PC-9 (cell line): ENCODE data around the gene RREB1. TPM values are rescaled to one million over a fixed set of nuclear protein-coding genes. Genes with fewer than 3 reads are reported as not detected.

Experiments
- BruUV-seq: library from RNA; stranded (reverse); fragments of 400-500 nt; replicated peaks from 2 replicates; lab custom pipeline; 2021; lab: Mats Ljungman, UMichigan
- CTCF ChIA-PET: fragments of 300-600 bp; sonication (Branson Sonifier 250); formaldehyde crosslinking; loops from one replicate; lab custom pipeline; 2022; ENCODE audit warnings: antibody characterized with exemption; lab: Charles Lee
- POLR2A ChIA-PET: fragments of 300-600 bp; sonication (Branson Sonifier 250); formaldehyde crosslinking; loops from one replicate; lab custom pipeline; 2022; ENCODE audit warnings: antibody characterized with exemption; ENCODE audit not compliant: unreplicated experiment; lab: Charles Lee
- DNase-seq, 2 experiments: peaks; one replicate each; pipeline versions ENCODE4 v3.0.0 to v3.0.0-alpha.2; 2015 to 2022; ENCODE audit warnings: mixed read lengths in 1 of 2
- H2AFZ ChIP-seq: fragments of 200-600 bp; sonication (generic); 2 replicates; pipeline ENCODE4 v1.8.1; 2017; ENCODE audit warnings: antibody characterized with exemption
- H3F3A ChIP-seq: fragments of 200-600 bp; sonication (generic); 2 replicates; pipeline ENCODE4 v1.8.1; 2017; ENCODE audit warnings: antibody characterized with exemption, mild to moderate bottlenecking, low read depth; ENCODE audit not compliant: insufficient read depth
- H3K27ac ChIP-seq: fragments of 200-600 bp; sonication (generic); 2 replicates; pipeline ENCODE4 v1.6.1; 2016; ENCODE audit warnings: mixed run types
- H3K27me3 ChIP-seq: fragments of 200-600 bp; sonication (generic); 2 replicates; pipeline ENCODE4 v1.6.1; 2016; ENCODE audit warnings: low read depth, mixed run types; ENCODE audit not compliant: insufficient read depth
- H3K36me3 ChIP-seq: fragments of 200-600 bp; sonication (generic); 2 replicates; pipeline ENCODE4 v1.6.1; 2016; ENCODE audit warnings: low read depth, mixed run types
- H3K4me1 ChIP-seq: fragments of 200-600 bp; sonication (generic); replicated peaks from 2 replicates; pipeline ENCODE4 v1.6.1; 2016; ENCODE audit warnings: mixed run types; ENCODE audit not compliant: insufficient read depth
- H3K4me2 ChIP-seq: fragments of 200-600 bp; sonication (generic); 2 replicates; pipeline ENCODE4 v1.6.1; 2017; ENCODE audit warnings: mixed run types
- H3K4me3 ChIP-seq: fragments of 200-600 bp; sonication (generic); 2 replicates; pipeline ENCODE4 v1.6.1; 2016; ENCODE audit warnings: mixed run types
- H3K79me2 ChIP-seq: fragments of 200-600 bp; sonication (generic); 2 replicates; pipeline ENCODE4 v1.6.1; 2017; ENCODE audit warnings: low read depth, mixed run types
- H3K9me2 ChIP-seq: fragments of 200-600 bp; sonication (generic); 2 replicates; pipeline ENCODE4 v1.8.1; 2017; ENCODE audit warnings: mild to moderate bottlenecking; ENCODE audit not compliant: insufficient read depth
- H3K9me3 ChIP-seq: fragments of 200-600 bp; sonication (generic); 2 replicates; pipeline ENCODE4 v1.8.1; 2016; ENCODE audit warnings: low read depth; ENCODE audit not compliant: insufficient read depth
- H4K20me1 ChIP-seq: fragments of 200-600 bp; sonication (generic); 2 replicates; pipeline ENCODE4 v1.8.1; 2017; ENCODE audit not compliant: insufficient read depth
- EZH2 ChIP-seq: fragments of 200-600 bp; sonication (generic); IDR thresholded peaks from 2 replicates; pipeline ENCODE4 v1.8.0; 2017; ENCODE audit warnings: antibody characterized with exemption, low read depth
- intact Hi-C: fragments of 100-400 bp; cut with micrococcal nuclease; formaldehyde crosslinking; loops from one replicate; pipeline ENCODE4 v1.10.0; 2022; ENCODE audit not compliant: unreplicated experiment
- total RNA-seq: library from RNA; stranded (reverse); gene quantifications from 2 replicates; pipeline ENCODE4 v1.2.3, GENCODE V29; 2021
- TF ChIP-seq, protein P1 (sequence below): fragments of 200-600 bp; sonication (generic); conservative IDR thresholded peaks from 2 replicates; pipeline ENCODE4 v1.6.1; 2017; ENCODE audit warnings: mixed run types, antibody characterized with exemption, mild to moderate bottlenecking, moderate library complexity

Gene RREB1
- total RNA-seq, 1 experiment from 2014 or later = 38.4 TPM

DNA sequence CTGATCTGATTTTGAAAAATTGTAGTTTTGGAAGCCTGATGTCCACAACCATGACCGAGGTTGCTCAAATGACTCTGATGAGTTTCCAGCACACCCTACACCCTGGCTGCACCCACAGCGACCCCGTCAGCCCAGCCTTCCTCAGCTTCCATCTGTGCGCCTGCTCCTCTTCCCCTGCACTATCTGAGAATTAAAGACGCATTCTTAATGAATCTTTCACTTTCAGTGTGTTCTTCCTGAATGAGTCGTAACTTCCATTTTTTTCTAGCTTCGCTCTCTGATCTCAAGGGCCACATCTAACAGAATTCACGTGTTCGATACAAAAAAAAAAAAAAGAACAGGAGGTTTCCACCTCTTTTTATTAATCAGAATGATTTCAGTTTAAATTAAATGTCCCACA is 21.3 kb upstream of the RREB1 start:
- intact Hi-C loops = no loop called here
- CTCF ChIA-PET = no interaction called here
- TF ChIP-seq, protein P1, sequence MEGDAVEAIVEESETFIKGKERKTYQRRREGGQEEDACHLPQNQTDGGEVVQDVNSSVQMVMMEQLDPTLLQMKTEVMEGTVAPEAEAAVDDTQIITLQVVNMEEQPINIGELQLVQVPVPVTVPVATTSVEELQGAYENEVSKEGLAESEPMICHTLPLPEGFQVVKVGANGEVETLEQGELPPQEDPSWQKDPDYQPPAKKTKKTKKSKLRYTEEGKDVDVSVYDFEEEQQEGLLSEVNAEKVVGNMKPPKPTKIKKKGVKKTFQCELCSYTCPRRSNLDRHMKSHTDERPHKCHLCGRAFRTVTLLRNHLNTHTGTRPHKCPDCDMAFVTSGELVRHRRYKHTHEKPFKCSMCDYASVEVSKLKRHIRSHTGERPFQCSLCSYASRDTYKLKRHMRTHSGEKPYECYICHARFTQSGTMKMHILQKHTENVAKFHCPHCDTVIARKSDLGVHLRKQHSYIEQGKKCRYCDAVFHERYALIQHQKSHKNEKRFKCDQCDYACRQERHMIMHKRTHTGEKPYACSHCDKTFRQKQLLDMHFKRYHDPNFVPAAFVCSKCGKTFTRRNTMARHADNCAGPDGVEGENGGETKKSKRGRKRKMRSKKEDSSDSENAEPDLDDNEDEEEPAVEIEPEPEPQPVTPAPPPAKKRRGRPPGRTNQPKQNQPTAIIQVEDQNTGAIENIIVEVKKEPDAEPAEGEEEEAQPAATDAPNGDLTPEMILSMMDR = no peak
- no peak for TF ChIP-seq EZH2
- Histone ChIP-seq H3K27ac (no peak overlapping the region), H3K4me2 (no peak overlapping the region), H3K4me1 (no peaks in the 10 kb centered on the region), H3K79me2 (no peaks in the 10 kb centered on the region), H3K27me3 (no peaks in the 10 kb centered on the region), H3K9me3 (no peaks in the 10 kb centered on the region), H4K20me1 (no peaks in the 10 kb centered on the region), H3K9me2 (no peaks in the 10 kb centered on the region), H3K36me3 (no peaks in the 10 kb centered on the region), H3F3A (no peaks in the 10 kb centered on the region), H3K4me3 (no peak overlapping the region), H2AFZ (no peak overlapping the region)
- DNase-seq = peak in 1 of 2 experiments; percentile 5
- no TSS peak for BruUV-seq
- POLR2A ChIA-PET = interaction anchor here (0.6 kb wide), 1 partner anchor 10 kb away, joined by 3 read pairs; no protein-coding TSS in a partner anchor

DNA sequence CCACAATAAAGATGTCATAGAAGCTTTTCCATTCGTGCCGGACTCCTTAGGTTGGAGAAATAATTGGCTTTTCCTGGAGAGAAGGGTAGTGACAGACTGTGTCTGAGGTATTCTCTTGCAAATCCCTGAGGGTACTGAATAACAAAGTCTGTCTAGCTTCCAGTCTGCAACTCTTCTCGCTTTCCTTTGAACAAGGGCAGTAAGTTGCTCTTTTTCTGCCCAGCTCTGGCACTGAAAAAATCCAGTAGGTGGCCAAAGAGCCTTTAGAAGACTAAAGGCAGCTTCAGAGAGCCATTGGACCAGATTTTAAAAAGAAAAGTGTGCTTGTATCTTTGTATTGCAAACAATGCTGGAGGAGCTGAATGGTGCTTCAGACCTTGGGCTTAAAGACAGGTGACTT is 20.7 kb upstream of the RREB1 start:
- H3K9me2 ChIP-seq = no peaks in the 10 kb centered on the region
- ChIA-PET CTCF (interaction anchor here (0.7 kb wide), 1 partner anchor 264 kb away, joined by 5 read pairs; no protein-coding TSS in a partner anchor), POLR2A (interaction anchor here (0.5 to 0.6 kb wide), 2 partner anchors 10 to 375 kb away, joined by 3 to 6 read pairs; no protein-coding TSS in a partner anchor)
- BruUV-seq = no TSS peak
- no peaks in the 10 kb centered on the region for H3K4me1 ChIP-seq
- H3K36me3 ChIP-seq = no peaks in the 10 kb centered on the region
- no peaks in the 10 kb centered on the region for H4K20me1 ChIP-seq
- no peaks in the 10 kb centered on the region for H3K79me2 ChIP-seq
- no peak for DNase-seq
- H3K4me2 ChIP-seq = no peak overlapping the region
- no peaks in the 10 kb centered on the region for H3K9me3 ChIP-seq
- H3F3A ChIP-seq = no peaks in the 10 kb centered on the region
- H3K27me3 ChIP-seq = no peaks in the 10 kb centered on the region
- H2AFZ ChIP-seq = no peak overlapping the region
- H3K4me3 ChIP-seq = no peak overlapping the region
- no peak for TF ChIP-seq EZH2
- TF ChIP-seq, protein P1 = no peak
- intact Hi-C loops = no loop called here
- H3K27ac ChIP-seq = no peak overlapping the region

DNA sequence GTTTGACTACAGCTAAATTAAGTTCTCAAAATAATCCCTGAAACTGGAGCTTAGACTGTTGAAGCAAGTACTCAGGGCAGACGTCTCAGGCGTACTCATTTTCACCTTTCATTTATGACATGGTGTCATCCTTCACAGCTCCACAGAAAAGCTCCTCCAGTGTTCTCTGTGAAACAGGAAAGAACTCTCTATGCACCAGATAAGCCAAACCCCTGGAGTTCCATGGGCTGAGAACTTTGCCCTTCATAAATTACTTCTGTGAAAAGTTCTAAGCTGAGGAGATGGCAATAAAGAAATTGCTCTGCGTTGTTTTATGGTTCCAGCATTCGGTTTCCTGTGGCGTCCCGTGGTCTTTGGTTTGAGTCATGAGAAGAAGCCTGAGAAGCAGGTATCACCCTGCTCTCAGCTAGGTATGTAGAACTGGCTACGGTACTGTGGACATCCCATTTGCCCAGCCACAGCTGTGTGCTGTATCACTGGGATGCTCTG is 20.2 kb upstream of the RREB1 start:
- H3K9me3 ChIP-seq = no peaks in the 10 kb centered on the region
- TF ChIP-seq, protein P1 = no peak
- TF ChIP-seq EZH2 = no peak
- no peak overlapping the region for H3K4me2 ChIP-seq
- intact Hi-C loops = no loop called here
- no TSS peak for BruUV-seq
- no peaks in the 10 kb centered on the region for H3K79me2 ChIP-seq
- no peaks in the 10 kb centered on the region for H3K36me3 ChIP-seq
- ChIA-PET POLR2A (interaction anchor here (0.5 kb wide), 1 partner anchor 375 kb away, joined by 6 read pairs; no protein-coding TSS in a partner anchor), CTCF (interaction anchor here (0.7 kb wide), 1 partner anchor 264 kb away, joined by 5 read pairs; no protein-coding TSS in a partner anchor)
- no peaks in the 10 kb centered on the region for H4K20me1 ChIP-seq
- H3K27me3 ChIP-seq = no peaks in the 10 kb centered on the region
- H3K4me1 ChIP-seq = no peaks in the 10 kb centered on the region
- no peak overlapping the region for H2AFZ ChIP-seq
- no peaks in the 10 kb centered on the region for H3K9me2 ChIP-seq
- H3F3A ChIP-seq = no peaks in the 10 kb centered on the region
- no peak for DNase-seq
- no peak overlapping the region for H3K27ac ChIP-seq
- H3K4me3 ChIP-seq = no peak overlapping the region
